Measurements from ENCODE around the gene ZDHHC4. TPM values are rescaled to one million over a fixed set of nuclear protein-coding genes. Genes with fewer than 3 reads are reported as not detected.

Gene ZDHHC4
- total and polyA plus RNA-seq, 2 donors from 2014 or later = 62.4 to 84.1 TPM

DNA sequence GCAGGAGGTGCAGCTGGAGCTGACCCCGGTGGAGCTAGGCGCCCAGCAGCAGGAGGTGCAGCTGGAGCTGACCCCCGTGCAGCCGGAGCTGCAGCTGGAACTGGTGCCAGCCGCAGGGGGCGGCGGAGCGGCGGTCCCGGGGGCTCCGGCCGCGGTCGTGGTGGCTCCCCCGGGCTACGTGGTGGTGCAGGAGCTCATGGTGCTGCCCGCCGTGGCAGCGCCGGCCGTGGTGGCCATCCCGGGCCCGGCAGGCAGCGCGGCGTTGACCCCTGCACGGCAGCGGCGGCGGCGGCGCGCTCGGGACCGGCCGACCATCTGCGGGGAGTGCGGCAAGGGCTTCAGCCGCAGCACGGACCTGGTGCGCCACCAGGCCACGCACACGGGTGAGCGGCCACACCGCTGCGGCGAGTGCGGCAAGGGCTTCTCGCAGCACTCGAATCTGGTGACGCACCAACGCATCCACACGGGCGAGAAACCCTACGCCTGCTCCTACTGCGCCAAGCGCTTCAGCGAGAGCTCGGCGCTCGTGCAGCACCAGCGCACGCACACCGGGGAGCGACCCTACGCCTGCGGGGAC is 45.0 kb downstream of the ZDHHC4 start:
- Histone ChIP-seq H3K4me1 (ENCODE audit: control insufficient read depth in 2 of 3, insufficient read depth in 2 of 3, low read depth in 1 of 3, low read length in 3 of 3) (no peaks in the 10 kb centered on the region), H3K36me3 (ENCODE audit: control insufficient read depth in 2 of 3, insufficient read depth in 3 of 3, low read length in 3 of 3) (peaks cover 2 to 8% (median 6%) of the 10 kb centered on the region in 3 donors), H3K27me3 (ENCODE audit: control insufficient read depth, insufficient read depth, low read length) (no peaks in the 10 kb centered on the region), H3K27ac (ENCODE audit: low read depth in 2 of 2, low read length in 2 of 2) (no peak overlapping the region), H3K9ac (ENCODE audit: low read length in 3 of 3) (no peak overlapping the region), H3K9me3 (ENCODE audit: control insufficient read depth in 2 of 3, insufficient read depth in 1 of 3, low read length in 3 of 3) (no peaks in the 10 kb centered on the region), H3K4me3 (ENCODE audit: low read length in 3 of 3) (no peak overlapping the region)
- no peak for FAIRE-seq
- DNase-seq = no peak
- TF ChIP-seq, protein P1, sequence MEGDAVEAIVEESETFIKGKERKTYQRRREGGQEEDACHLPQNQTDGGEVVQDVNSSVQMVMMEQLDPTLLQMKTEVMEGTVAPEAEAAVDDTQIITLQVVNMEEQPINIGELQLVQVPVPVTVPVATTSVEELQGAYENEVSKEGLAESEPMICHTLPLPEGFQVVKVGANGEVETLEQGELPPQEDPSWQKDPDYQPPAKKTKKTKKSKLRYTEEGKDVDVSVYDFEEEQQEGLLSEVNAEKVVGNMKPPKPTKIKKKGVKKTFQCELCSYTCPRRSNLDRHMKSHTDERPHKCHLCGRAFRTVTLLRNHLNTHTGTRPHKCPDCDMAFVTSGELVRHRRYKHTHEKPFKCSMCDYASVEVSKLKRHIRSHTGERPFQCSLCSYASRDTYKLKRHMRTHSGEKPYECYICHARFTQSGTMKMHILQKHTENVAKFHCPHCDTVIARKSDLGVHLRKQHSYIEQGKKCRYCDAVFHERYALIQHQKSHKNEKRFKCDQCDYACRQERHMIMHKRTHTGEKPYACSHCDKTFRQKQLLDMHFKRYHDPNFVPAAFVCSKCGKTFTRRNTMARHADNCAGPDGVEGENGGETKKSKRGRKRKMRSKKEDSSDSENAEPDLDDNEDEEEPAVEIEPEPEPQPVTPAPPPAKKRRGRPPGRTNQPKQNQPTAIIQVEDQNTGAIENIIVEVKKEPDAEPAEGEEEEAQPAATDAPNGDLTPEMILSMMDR (IDR thresholded peaks at IDR 0.05; ENCODE audit: borderline replicate concordance, extremely low read depth, insufficient read depth) = no peak
- intact Hi-C loops (cut with DNase I) = no loop called here

DNA sequence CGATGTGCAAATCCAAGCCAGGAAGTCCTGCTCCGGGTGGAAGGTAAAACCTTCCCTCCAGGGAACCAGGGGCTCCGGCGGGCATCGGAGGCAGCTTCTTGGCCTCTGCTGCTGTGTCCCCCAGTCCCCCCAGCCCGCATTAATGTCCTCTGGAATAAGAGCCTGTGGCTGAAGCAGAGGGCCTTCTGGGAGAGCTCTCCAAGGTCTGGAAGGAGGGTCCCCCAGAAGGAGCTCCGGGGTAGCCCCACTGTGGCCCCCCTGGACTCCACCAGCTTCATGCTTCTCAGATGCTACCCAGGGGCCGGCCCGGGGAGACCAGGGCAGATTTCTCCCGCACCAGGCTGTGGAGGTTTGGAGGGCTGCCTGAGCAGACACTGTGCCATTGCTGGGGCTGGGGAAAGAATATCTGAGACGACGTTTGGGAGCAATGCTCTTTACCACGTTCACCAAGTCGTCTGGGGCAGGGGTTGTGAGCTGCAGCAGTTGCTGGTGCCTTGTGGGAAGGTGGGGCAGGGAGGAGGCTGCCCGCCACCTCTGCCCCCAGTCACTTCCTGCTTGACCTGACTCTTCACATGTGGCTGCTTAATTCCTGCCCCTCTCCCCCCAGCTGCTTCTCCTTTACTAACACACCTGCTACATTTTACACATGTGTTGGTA is 46.5 kb downstream of the ZDHHC4 start:
- TF ChIP-seq, protein P1 (IDR thresholded peaks at IDR 0.05; ENCODE audit: borderline replicate concordance, extremely low read depth, insufficient read depth) = no peak
- Histone ChIP-seq H3K27me3 (ENCODE audit: control insufficient read depth, insufficient read depth, low read length) (no peaks in the 10 kb centered on the region), H3K9ac (ENCODE audit: low read length in 3 of 3) (no peak overlapping the region), H3K4me3 (ENCODE audit: low read length in 3 of 3) (no peak overlapping the region), H3K27ac (ENCODE audit: low read depth in 2 of 2, low read length in 2 of 2) (no peak overlapping the region), H3K9me3 (ENCODE audit: control insufficient read depth in 2 of 3, insufficient read depth in 1 of 3, low read length in 3 of 3) (no peaks in the 10 kb centered on the region), H3K4me1 (ENCODE audit: control insufficient read depth in 2 of 3, insufficient read depth in 2 of 3, low read depth in 1 of 3, low read length in 3 of 3) (no peaks in the 10 kb centered on the region), H3K36me3 (ENCODE audit: control insufficient read depth in 2 of 3, insufficient read depth in 3 of 3, low read length in 3 of 3) (peaks cover 2 to 8% (median 6%) of the 10 kb centered on the region in 3 donors)
- FAIRE-seq (no peak), DNase-seq (no peak)
- intact Hi-C loops (cut with DNase I) = no loop called here

DNA sequence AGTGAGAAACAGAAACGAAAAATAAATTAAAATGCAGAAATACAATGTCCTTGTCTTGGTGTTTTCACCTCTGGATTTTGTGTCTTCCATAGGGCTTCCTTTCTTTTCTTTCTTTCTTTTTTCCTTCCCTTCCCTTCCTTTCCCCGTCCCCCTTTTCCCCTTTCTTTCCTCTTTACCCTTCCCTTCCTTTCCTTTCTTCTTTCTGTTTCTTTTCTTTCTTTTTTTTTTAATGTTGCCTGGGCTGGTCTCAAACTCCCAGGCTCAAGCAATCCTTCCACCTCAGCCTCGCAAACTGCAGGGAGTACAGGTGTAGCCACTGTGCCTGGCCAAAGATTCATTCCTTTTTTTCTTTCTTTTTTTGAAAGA is 47.0 kb downstream of the ZDHHC4 start:
- H3K27ac ChIP-seq (ENCODE audit: low read depth in 2 of 2, low read length in 2 of 2) = no peak overlapping the region
- H3K4me1 ChIP-seq (ENCODE audit: control insufficient read depth in 2 of 3, insufficient read depth in 2 of 3, low read depth in 1 of 3, low read length in 3 of 3) = no peaks in the 10 kb centered on the region
- TF ChIP-seq, protein P1 (IDR thresholded peaks at IDR 0.05; ENCODE audit: borderline replicate concordance, extremely low read depth, insufficient read depth) = no peak
- no peaks in the 10 kb centered on the region for H3K27me3 ChIP-seq (ENCODE audit: control insufficient read depth, insufficient read depth, low read length)
- H3K9me3 ChIP-seq (ENCODE audit: control insufficient read depth in 2 of 3, insufficient read depth in 1 of 3, low read length in 3 of 3) = no peaks in the 10 kb centered on the region
- H3K9ac ChIP-seq (ENCODE audit: low read length in 3 of 3) = no peak overlapping the region
- intact Hi-C loops (cut with DNase I) = no loop called here
- FAIRE-seq (no peak), DNase-seq (no peak)
- H3K36me3 ChIP-seq (ENCODE audit: control insufficient read depth in 2 of 3, insufficient read depth in 3 of 3, low read length in 3 of 3) = peaks cover 2 to 8% (median 6%) of the 10 kb centered on the region in 3 donors
- H3K4me3 ChIP-seq (ENCODE audit: low read length in 3 of 3) = no peak overlapping the region

Measured in kidney (tissue), 14 donors.